H9 (cell line): ENCODE measurements around the gene NPY5R. TPM values are rescaled to one million over a fixed set of nuclear protein-coding genes. Genes with fewer than 3 reads are reported as not detected.

Source experiments
- DNase-seq: peaks from one replicate; pipeline ENCODE4 v3.0.0-alpha.2; 2017
- H2AFZ ChIP-seq: one replicate; pipeline ENCODE4 v1.6.1; 2013; ENCODE audit warnings: mild to moderate bottlenecking, low read length, control low read depth, moderate library complexity
- H2AK5ac ChIP-seq: 2 replicates; pipeline ENCODE4 v1.6.1; 2013; ENCODE audit warnings: low read length, control low read depth, mixed read lengths; ENCODE audit not compliant: insufficient read length
- H2BK120ac ChIP-seq: one replicate; pipeline ENCODE4 v1.6.1; 2013; ENCODE audit warnings: low read depth, mild to moderate bottlenecking, low read length, control low read depth, inconsistent platforms; ENCODE audit not compliant: poor library complexity, severe bottlenecking
- H2BK12ac ChIP-seq: 2 replicates; pipeline ENCODE4 v1.6.1; 2013; ENCODE audit warnings: low read length, control low read depth, mixed read lengths, low read depth; ENCODE audit not compliant: insufficient read length
- H2BK15ac ChIP-seq: 2 replicates; pipeline ENCODE4 v1.6.1; 2013; ENCODE audit warnings: low read depth, low read length, control low read depth
- H2BK20ac ChIP-seq: one replicate; pipeline ENCODE4 v1.6.1; 2013; ENCODE audit warnings: low read depth, mild to moderate bottlenecking, low read length, control low read depth, inconsistent platforms; ENCODE audit not compliant: poor library complexity, severe bottlenecking
- H2BK5ac ChIP-seq: 2 replicates; pipeline ENCODE4 v1.6.1; 2013; ENCODE audit warnings: low read length, control low read depth, mixed read lengths; ENCODE audit not compliant: insufficient read length
- H3K14ac ChIP-seq: 2 replicates; pipeline ENCODE4 v1.6.1; 2013; ENCODE audit warnings: low read length, control low read depth; ENCODE audit not compliant: insufficient read depth
- H3K18ac ChIP-seq: 2 replicates; pipeline ENCODE4 v1.6.1; 2013; ENCODE audit warnings: low read depth, mild to moderate bottlenecking, mixed read lengths, low read length, control low read depth; ENCODE audit not compliant: insufficient read length
- H3K23ac ChIP-seq: 2 replicates; pipeline ENCODE4 v1.6.1; 2013; ENCODE audit warnings: low read length, control low read depth, mixed read lengths, low read depth; ENCODE audit not compliant: insufficient read length
- H3K23me2 ChIP-seq: 2 replicates; pipeline ENCODE4 v1.6.1; 2013; ENCODE audit warnings: low read depth, mild to moderate bottlenecking, mixed read lengths, low read length, control low read depth; ENCODE audit not compliant: insufficient read length, poor library complexity, severe bottlenecking
- H3K27ac ChIP-seq: 2 replicates; pipeline ENCODE4 v1.5.1; 2013; ENCODE audit warnings: low read length, control low read depth, mixed read lengths, low read depth; ENCODE audit not compliant: insufficient read length
- H3K27me3 ChIP-seq: 2 replicates; pipeline ENCODE4 v1.6.1; 2013; ENCODE audit warnings: low read length, control low read depth, inconsistent platforms; ENCODE audit not compliant: insufficient read depth
- H3K4ac ChIP-seq: 2 replicates; pipeline ENCODE4 v1.6.1; 2013; ENCODE audit warnings: low read depth, mild to moderate bottlenecking, control low read depth, inconsistent platforms, low read length, moderate library complexity
- H3K4me1 ChIP-seq: 2 replicates; pipeline ENCODE4 v1.6.1; 2013; ENCODE audit warnings: low read length, control low read depth, inconsistent platforms; ENCODE audit not compliant: insufficient read depth
- H3K4me2 ChIP-seq: 2 replicates; pipeline ENCODE4 v1.6.1; 2013; ENCODE audit warnings: low read length, control low read depth, mixed read lengths; ENCODE audit not compliant: insufficient read length, insufficient read depth
- H3K56ac ChIP-seq: 2 replicates; pipeline ENCODE4 v1.6.1; 2013; ENCODE audit warnings: low read depth, mild to moderate bottlenecking, mixed read lengths, low read length, control low read depth; ENCODE audit not compliant: insufficient read length
- H3K79me1 ChIP-seq: 2 replicates; pipeline ENCODE4 v1.6.1; 2013; ENCODE audit warnings: low read depth, mild to moderate bottlenecking, moderate library complexity, low read length, control low read depth, inconsistent platforms; ENCODE audit not compliant: insufficient read depth, poor library complexity, severe bottlenecking
- H3K79me2 ChIP-seq: 2 replicates; pipeline ENCODE4 v1.6.1; 2013; ENCODE audit warnings: low read length, control low read depth, inconsistent platforms; ENCODE audit not compliant: insufficient read depth
- H3K9ac ChIP-seq: 2 replicates; pipeline ENCODE4 v1.6.1; 2013; ENCODE audit warnings: low read length, control low read depth, mixed read lengths; ENCODE audit not compliant: insufficient read length; ENCODE audit errors: extremely low read depth
- H3K9me3 ChIP-seq: one replicate; pipeline ENCODE4 v1.6.1; 2013; ENCODE audit warnings: low read depth, low read length, inconsistent platforms; ENCODE audit not compliant: control insufficient read depth
- H3T11ph ChIP-seq: one replicate; pipeline ENCODE4 v1.6.1; 2013; ENCODE audit warnings: mild to moderate bottlenecking, low read length, control low read depth, inconsistent platforms
- H4K20me1 ChIP-seq: one replicate; pipeline ENCODE4 v1.6.1; 2013; ENCODE audit not compliant: control insufficient read depth, insufficient read length, insufficient read depth
- H4K5ac ChIP-seq: 2 replicates; pipeline ENCODE4 v1.6.1; 2013; ENCODE audit warnings: low read depth, mild to moderate bottlenecking, mixed read lengths, low read length, control low read depth; ENCODE audit not compliant: insufficient read length
- H4K8ac ChIP-seq: replicated peaks from 2 replicates; pipeline ENCODE4 v1.6.1; 2013; ENCODE audit warnings: low read length, control low read depth, mixed read lengths, low read depth; ENCODE audit not compliant: insufficient read length
- H4K91ac ChIP-seq: 2 replicates; pipeline ENCODE4 v1.6.1; 2013; ENCODE audit warnings: low read depth, mild to moderate bottlenecking, moderate library complexity, mixed read lengths, low read length, control low read depth; ENCODE audit not compliant: insufficient read length
- H3K27ac Mint-ChIP-seq, 3 experiments: 2 replicates in 2 of 3; 3 replicates in 1 of 3; pipeline ENCODE4 v1.8.0; 2020 to 2021; ENCODE audit warnings: mixed read lengths in 3 of 3, mild to moderate bottlenecking in 1 of 3, moderate library complexity in 1 of 3
- H3K27me3 Mint-ChIP-seq: 2 replicates; pipeline ENCODE4 v1.8.0; 2021; ENCODE audit warnings: low read depth, mild to moderate bottlenecking, moderate library complexity, mixed read lengths
- H3K36me3 Mint-ChIP-seq, 3 experiments: 2 replicates in 2 of 3; 3 replicates in 1 of 3; pipeline ENCODE4 v1.8.0; 2020 to 2021; ENCODE audit warnings: low read depth in 3 of 3, mixed read lengths in 3 of 3; ENCODE audit not compliant: insufficient read depth in 1 of 3
- H3K4me1 Mint-ChIP-seq, 2 experiments: 2 replicates each; pipeline ENCODE4 v1.8.0; 2020; ENCODE audit warnings: mixed read lengths in 2 of 2
- H3K4me3 Mint-ChIP-seq, 2 experiments: 2 replicates in 1 of 2; 3 replicates in 1 of 2; pipeline ENCODE4 v1.8.0; 2020 to 2021; ENCODE audit warnings: mild to moderate bottlenecking in 2 of 2, mixed read lengths in 2 of 2, moderate library complexity in 1 of 2
- H3K9me3 Mint-ChIP-seq, 2 experiments: 2 replicates in 1 of 2; 3 replicates in 1 of 2; pipeline ENCODE4 v1.8.0; 2020; ENCODE audit warnings: mild to moderate bottlenecking in 2 of 2, mixed read lengths in 2 of 2, moderate library complexity in 1 of 2
- total RNA-seq: library from RNA; stranded (reverse); gene quantifications from 2 replicates; pipeline ENCODE4 v1.2.1, GENCODE V29; 2021
- TF ChIP-seq, protein P1 (sequence below): fragments of 200-600 bp; sonication (generic); conservative IDR thresholded peaks from 3 replicates; pipeline ENCODE4 v1.8.0; 2021; ENCODE audit warnings: antibody characterized with exemption, mild to moderate bottlenecking

The NPY5R gene
- total RNA-seq, 1 experiment from 2014 or later = 4.2 TPM

DNA sequence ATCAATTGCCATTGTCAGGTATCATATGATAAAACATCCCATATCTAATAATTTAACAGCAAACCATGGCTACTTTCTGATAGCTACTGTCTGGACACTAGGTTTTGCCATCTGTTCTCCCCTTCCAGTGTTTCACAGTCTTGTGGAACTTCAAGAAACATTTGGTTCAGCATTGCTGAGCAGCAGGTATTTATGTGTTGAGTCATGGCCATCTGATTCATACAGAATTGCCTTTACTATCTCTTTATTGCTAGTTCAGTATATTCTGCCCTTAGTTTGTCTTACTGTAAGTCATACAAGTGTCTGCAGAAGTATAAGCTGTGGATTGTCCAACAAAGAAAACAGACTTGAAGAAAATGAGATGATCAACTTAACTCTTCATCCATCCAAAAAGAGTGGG is 7.0 kb downstream of the NPY5R start:
- Histone ChIP-seq H3K14ac (no peak overlapping the region), H4K20me1 (no peaks in the 10 kb centered on the region), H2BK120ac (no peak overlapping the region), H2BK15ac (no peak overlapping the region), H4K5ac (no peak overlapping the region), H3K79me2 (no peaks in the 10 kb centered on the region), H3K27me3 (no peaks in the 10 kb centered on the region), H3K18ac (no peak overlapping the region), H3K4ac (no peak overlapping the region), H3T11ph (no peak overlapping the region), H2AK5ac (no peak overlapping the region), H3K9me3 (no peaks in the 10 kb centered on the region), H3K27ac (no peak overlapping the region), H3K23ac (no peak overlapping the region), H3K4me2 (no peak overlapping the region), H3K56ac (no peak overlapping the region), H2BK20ac (no peak overlapping the region), H3K4me1 (no peaks in the 10 kb centered on the region), H4K91ac (no peak overlapping the region), H2AFZ (no peak overlapping the region), H2BK12ac (no peak overlapping the region), H3K9ac (no peak overlapping the region), H3K79me1 (no peaks in the 10 kb centered on the region), H3K23me2 (no peaks in the 10 kb centered on the region), H4K8ac (no peak overlapping the region), H2BK5ac (no peak overlapping the region)
- no peak overlapping the region for H3K27ac Mint-ChIP-seq
- H3K36me3 Mint-ChIP-seq = no peaks in the 10 kb centered on the region
- H3K9me3 Mint-ChIP-seq = no peaks in the 10 kb centered on the region
- peaks cover 2 to 3% of the 10 kb centered on the region in 2 experiments; a peak in 2 of 4 replicates for H3K4me1 Mint-ChIP-seq
- no peak for DNase-seq
- peaks cover 5% of the 10 kb centered on the region for H3K27me3 Mint-ChIP-seq
- TF ChIP-seq, protein P1, sequence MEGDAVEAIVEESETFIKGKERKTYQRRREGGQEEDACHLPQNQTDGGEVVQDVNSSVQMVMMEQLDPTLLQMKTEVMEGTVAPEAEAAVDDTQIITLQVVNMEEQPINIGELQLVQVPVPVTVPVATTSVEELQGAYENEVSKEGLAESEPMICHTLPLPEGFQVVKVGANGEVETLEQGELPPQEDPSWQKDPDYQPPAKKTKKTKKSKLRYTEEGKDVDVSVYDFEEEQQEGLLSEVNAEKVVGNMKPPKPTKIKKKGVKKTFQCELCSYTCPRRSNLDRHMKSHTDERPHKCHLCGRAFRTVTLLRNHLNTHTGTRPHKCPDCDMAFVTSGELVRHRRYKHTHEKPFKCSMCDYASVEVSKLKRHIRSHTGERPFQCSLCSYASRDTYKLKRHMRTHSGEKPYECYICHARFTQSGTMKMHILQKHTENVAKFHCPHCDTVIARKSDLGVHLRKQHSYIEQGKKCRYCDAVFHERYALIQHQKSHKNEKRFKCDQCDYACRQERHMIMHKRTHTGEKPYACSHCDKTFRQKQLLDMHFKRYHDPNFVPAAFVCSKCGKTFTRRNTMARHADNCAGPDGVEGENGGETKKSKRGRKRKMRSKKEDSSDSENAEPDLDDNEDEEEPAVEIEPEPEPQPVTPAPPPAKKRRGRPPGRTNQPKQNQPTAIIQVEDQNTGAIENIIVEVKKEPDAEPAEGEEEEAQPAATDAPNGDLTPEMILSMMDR = no peak
- H3K4me3 Mint-ChIP-seq = no peak overlapping the region
